ENCODE measurements around the gene DIS3.
A peak's percentile ranks its signal among the peaks of the same experiment; 100 is the strongest.
"Not testable (repeated sequence)": the region's sequence is repeated elsewhere in the genome, so short reads cannot be mapped to it uniquely, and the experiment has no call there.

DIS3 gene

GRCh38 chr13:72784679-72785078 lies 3.0 kb upstream of the DIS3 start:
- H3K27ac Mint-ChIP-seq, DNase-seq, H3K4me3 Mint-ChIP-seq, H3K9me3 Mint-ChIP-seq, H3K27me3 Mint-ChIP-seq: not testable (repeated sequence)
- Mint-ChIP-seq H3K4me1 (peaks cover 45% of the 10 kb centered on the region), H3K36me3 (peaks cover 34% of the 10 kb centered on the region)
- CTCF ChIA-PET: interaction anchor here (1.1 kb wide), 1 partner anchor 23 kb away, joined by 5 read pairs; no protein-coding TSS in a partner anchor

GRCh38 chr13:72782717-72783116 lies 1.0 kb upstream of the DIS3 start:
- H3K4me1 Mint-ChIP-seq: peaks cover 59% of the 10 kb centered on the region
- DNase-seq: no peak
- peak overlapping the region; percentile 97 for H3K27ac Mint-ChIP-seq
- CTCF ChIA-PET: no interaction called here
- H3K36me3 Mint-ChIP-seq: peaks cover 37% of the 10 kb centered on the region
- peak overlapping the region; percentile 95 for H3K4me3 Mint-ChIP-seq
- H3K27me3 Mint-ChIP-seq: no peaks in the 10 kb centered on the region
- H3K9me3 Mint-ChIP-seq: no peaks in the 10 kb centered on the region

- H3K27ac Mint-ChIP-seq: no peak overlapping the region
- CTCF ChIA-PET: no interaction called here
- H3K4me1 Mint-ChIP-seq: peaks cover 13% of the 10 kb centered on the region
- H3K27me3 Mint-ChIP-seq: no peaks in the 10 kb centered on the region
- H3K36me3 Mint-ChIP-seq: peaks cover 51% of the 10 kb centered on the region
- no peak for DNase-seq
- no peaks in the 10 kb centered on the region for H3K9me3 Mint-ChIP-seq
- H3K4me3 Mint-ChIP-seq: no peak overlapping the region
Measured at GRCh38 chr13:72774019-72774418, 7.7 kb downstream of the DIS3 start.

GRCh38 chr13:72763411-72763810 lies 18.3 kb downstream of the DIS3 start:
- no peaks in the 10 kb centered on the region for H3K9me3 Mint-ChIP-seq
- no peaks in the 10 kb centered on the region for H3K27me3 Mint-ChIP-seq
- CTCF ChIA-PET: no interaction called here
- no peak overlapping the region for H3K27ac Mint-ChIP-seq
- no peaks in the 10 kb centered on the region for H3K4me1 Mint-ChIP-seq
- H3K36me3 Mint-ChIP-seq: peaks cover 58% of the 10 kb centered on the region
- no peak for DNase-seq
- H3K4me3 Mint-ChIP-seq: no peak overlapping the region

GRCh38 chr13:72760189-72760588 lies 21.5 kb downstream of the DIS3 start:
- DNase-seq: no peak
- CTCF ChIA-PET: no interaction called here
- no peaks in the 10 kb centered on the region for H3K4me1 Mint-ChIP-seq
- H3K36me3 Mint-ChIP-seq: peaks cover 53% of the 10 kb centered on the region
- H3K9me3 Mint-ChIP-seq: no peaks in the 10 kb centered on the region
- no peak overlapping the region for H3K27ac Mint-ChIP-seq
- no peak overlapping the region for H3K4me3 Mint-ChIP-seq
- H3K27me3 Mint-ChIP-seq: no peaks in the 10 kb centered on the region

- no peaks in the 10 kb centered on the region for H3K4me1 Mint-ChIP-seq
- H3K27me3 Mint-ChIP-seq: no peaks in the 10 kb centered on the region
- peaks cover 48% of the 10 kb centered on the region for H3K36me3 Mint-ChIP-seq
- H3K27ac Mint-ChIP-seq: no peak overlapping the region
- no peaks in the 10 kb centered on the region for H3K9me3 Mint-ChIP-seq
- no peak for DNase-seq
- H3K4me3 Mint-ChIP-seq: no peak overlapping the region
- CTCF ChIA-PET: no interaction called here
Measured at GRCh38 chr13:72757792-72758535, 23.7 kb downstream of the DIS3 start.

- Mint-ChIP-seq H3K4me1 (peaks cover 2% of the 10 kb centered on the region), H3K9me3 (peaks cover 3% of the 10 kb centered on the region), H3K36me3 (peaks cover 57% of the 10 kb centered on the region), H3K27me3 (no peaks in the 10 kb centered on the region), H3K4me3 (no peak overlapping the region), H3K27ac (no peak overlapping the region)
- CTCF ChIA-PET: no interaction called here
- no peak for DNase-seq
Measured at GRCh38 chr13:72754111-72754510, 27.6 kb downstream of the DIS3 start.

- peaks cover 64% of the 10 kb centered on the region for H3K36me3 Mint-ChIP-seq
- H3K27ac Mint-ChIP-seq: no peak overlapping the region
- H3K27me3 Mint-ChIP-seq: no peaks in the 10 kb centered on the region
- no peak for DNase-seq
- peaks cover 2% of the 10 kb centered on the region for H3K4me1 Mint-ChIP-seq
- CTCF ChIA-PET: no interaction called here
- peaks cover 3% of the 10 kb centered on the region for H3K9me3 Mint-ChIP-seq
- H3K4me3 Mint-ChIP-seq: no peak overlapping the region
Measured at GRCh38 chr13:72751220-72751619, 30.5 kb downstream of the DIS3 start.

- Mint-ChIP-seq H3K4me3 (no peak overlapping the region), H3K9me3 (no peaks in the 10 kb centered on the region), H3K27me3 (no peaks in the 10 kb centered on the region), H3K27ac (peak overlapping the region; percentile 42), H3K4me1 (peaks cover 4% of the 10 kb centered on the region), H3K36me3 (peaks cover 53% of the 10 kb centered on the region)
- CTCF ChIA-PET: no interaction called here
- DNase-seq: no peak
Measured at GRCh38 chr13:72745260-72745659, 36.4 kb downstream of the DIS3 start.

GRCh38 chr13:72740015-72740414 lies 41.7 kb downstream of the DIS3 start:
- Mint-ChIP-seq H3K27me3 (no peaks in the 10 kb centered on the region), H3K27ac (no peak overlapping the region), H3K9me3 (no peaks in the 10 kb centered on the region), H3K36me3 (peaks cover 47% of the 10 kb centered on the region), H3K4me1 (peaks cover 6% of the 10 kb centered on the region), H3K4me3 (no peak overlapping the region)
- no peak for DNase-seq
- CTCF ChIA-PET: no interaction called here

GRCh38 chr13:72737033-72737432 lies 44.7 kb downstream of the DIS3 start:
- CTCF ChIA-PET: no interaction called here
- H3K27me3 Mint-ChIP-seq: no peaks in the 10 kb centered on the region
- H3K36me3 Mint-ChIP-seq: peaks cover 52% of the 10 kb centered on the region
- H3K27ac Mint-ChIP-seq: no peak overlapping the region
- no peak for DNase-seq
- no peak overlapping the region for H3K4me3 Mint-ChIP-seq
- no peaks in the 10 kb centered on the region for H3K9me3 Mint-ChIP-seq
- peaks cover 14% of the 10 kb centered on the region for H3K4me1 Mint-ChIP-seq

GRCh38 chr13:72728290-72728605 lies 53.5 kb downstream of the DIS3 start:
- H3K27ac Mint-ChIP-seq: peak overlapping the region; percentile 94
- H3K27me3 Mint-ChIP-seq: no peaks in the 10 kb centered on the region
- peak overlapping the region; percentile 97 for H3K4me3 Mint-ChIP-seq
- H3K36me3 Mint-ChIP-seq: peaks cover 41% of the 10 kb centered on the region
- CTCF ChIA-PET: no interaction called here
- no peak for DNase-seq
- peaks cover 56% of the 10 kb centered on the region for H3K4me1 Mint-ChIP-seq
- H3K9me3 Mint-ChIP-seq: no peaks in the 10 kb centered on the region

- DNase-seq: peak; percentile 98
- CTCF ChIA-PET: no interaction called here
- peak within 1 kb of the TSS; percentile 94 for H3K27ac Mint-ChIP-seq
- peak within 1 kb of the TSS; percentile 97 for H3K4me3 Mint-ChIP-seq
- H3K9me3 Mint-ChIP-seq: no peaks in the 10 kb centered on the region
- H3K36me3 Mint-ChIP-seq: peaks cover 44% of the 10 kb centered on the region
- H3K4me1 Mint-ChIP-seq: peaks cover 57% of the 10 kb centered on the region
- no peaks in the 10 kb centered on the region for H3K27me3 Mint-ChIP-seq
Measured at GRCh38 chr13:72727417-72728289, 54.0 kb downstream of the DIS3 start, which contains the start of the genes BORA and MZT1. Gene BORA, plus strand, starts transcription at chr13:72727923. Its CDS starts 1,018 bp downstream, at chr13:72728941. Gene MZT1, minus strand, starts transcription at chr13:72727629. Its CDS starts 27 bp downstream, at chr13:72727602.

- Mint-ChIP-seq H3K9me3 (no peaks in the 10 kb centered on the region), H3K4me3 (peak overlapping the region; percentile 97), H3K27me3 (no peaks in the 10 kb centered on the region), H3K36me3 (peaks cover 46% of the 10 kb centered on the region), H3K4me1 (peaks cover 58% of the 10 kb centered on the region), H3K27ac (peak overlapping the region; percentile 94)
- CTCF ChIA-PET: no interaction called here
- peak; percentile 75 for DNase-seq
Measured at GRCh38 chr13:72726726-72727416, 54.8 kb downstream of the DIS3 start.
